GM10847 (cell line): ENCODE measurements around the gene TUBGCP6.

ENCODE experiments used
- POLR2A ChIP-seq: IDR thresholded peaks from 2 replicates; pipeline ENCODE4 v1.6.1; 2011; ENCODE audit not compliant: insufficient read length; ENCODE audit errors: extremely low read depth

The TUBGCP6 gene

GRCh38 chr22:50260801-50261614, 16.2 kb upstream of the TUBGCP6 start:
- TF ChIP-seq POLR2A, result no peak

GRCh38 chr22:50260434-50260800, 15.6 kb upstream of the TUBGCP6 start:
- TF ChIP-seq POLR2A, result no peak

GRCh38 chr22:50259302-50259701, 14.5 kb upstream of the TUBGCP6 start:
- TF ChIP-seq POLR2A, result no peak

- no peak for TF ChIP-seq POLR2A
These were observed 13.8 kb upstream of the TUBGCP6 start for GRCh38 chr22:50258361-50259292.

- TF ChIP-seq POLR2A, result no peak
These were observed 12.9 kb upstream of the TUBGCP6 start for GRCh38 chr22:50257451-50258360.

- no peak for TF ChIP-seq POLR2A
These were observed 12.2 kb upstream of the TUBGCP6 start for GRCh38 chr22:50257041-50257440.

- no peak for TF ChIP-seq POLR2A
These were observed 11.5 kb upstream of the TUBGCP6 start for GRCh38 chr22:50256258-50256862.

- TF ChIP-seq POLR2A, result no peak
These were observed 10.8 kb upstream of the TUBGCP6 start for GRCh38 chr22:50255607-50256006.

- TF ChIP-seq POLR2A, result no peak
These were observed 10.3 kb upstream of the TUBGCP6 start for GRCh38 chr22:50255099-50255498.

GRCh38 chr22:50253941-50254340, 9.1 kb upstream of the TUBGCP6 start:
- no peak for TF ChIP-seq POLR2A

- no peak for TF ChIP-seq POLR2A
These were observed 8.5 kb upstream of the TUBGCP6 start for GRCh38 chr22:50253046-50253915.

GRCh38 chr22:50252082-50253045, 7.5 kb upstream of the TUBGCP6 start:
- no peak for TF ChIP-seq POLR2A
